ENCODE data around the gene CNGB1. TPM values are rescaled to one million over a fixed set of nuclear protein-coding genes. Genes with fewer than 3 reads are reported as not detected.

The CNGB1 gene
- polyA plus RNA-seq, 1 donor from 2014 or later: 20.7 TPM

DNA sequence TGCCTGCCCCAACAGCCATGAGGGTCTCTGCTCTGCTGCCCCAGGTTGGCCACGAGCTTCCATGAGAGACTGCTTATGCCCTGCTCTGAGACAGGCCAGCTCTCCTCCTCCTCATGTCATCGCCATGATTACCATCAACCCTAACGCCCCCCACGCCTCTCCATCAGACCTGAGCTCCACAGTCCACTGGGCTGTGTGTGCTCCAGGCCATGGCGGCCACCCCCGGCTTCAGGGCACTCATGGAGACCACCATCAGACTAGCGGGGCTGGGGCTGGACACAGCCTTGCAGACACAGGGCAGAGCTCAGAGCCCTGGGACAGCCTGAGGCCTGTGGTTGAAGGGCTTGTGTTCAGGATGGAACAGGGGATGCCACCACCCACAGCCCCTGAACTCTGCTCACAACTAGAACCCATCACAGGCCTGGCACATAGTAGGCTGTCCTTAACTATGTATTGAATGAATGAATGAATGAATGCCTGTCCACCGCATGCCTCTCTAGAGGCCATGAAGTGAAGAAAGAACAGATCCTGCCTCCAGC is 14.6 kb downstream of the CNGB1 start:
- H3K79me2 ChIP-seq (replicated peaks; ENCODE audit: insufficient read depth, low read length): no peaks in the 10 kb centered on the region
- H3K36me3 ChIP-seq (ENCODE audit: insufficient read depth, low read length): no peaks in the 10 kb centered on the region
- H2AFZ ChIP-seq (ENCODE audit: low read depth, low read length): no peak overlapping the region
- no peaks in the 10 kb centered on the region for H3F3A ChIP-seq (ENCODE audit: insufficient read depth, low read length, poor library complexity, severe bottlenecking)
- H3K9me2 ChIP-seq (ENCODE audit: insufficient read depth, low read length): no peaks in the 10 kb centered on the region
- no peak overlapping the region for H3K27ac ChIP-seq (ENCODE audit: low read length)
- no peaks in the 10 kb centered on the region for H3K9me3 ChIP-seq (ENCODE audit: low read length)
- H4K20me1 ChIP-seq (ENCODE audit: insufficient read depth): no peaks in the 10 kb centered on the region
- no peak overlapping the region for H3K9ac ChIP-seq (ENCODE audit: low read length)
- H3K4me3 ChIP-seq (ENCODE audit: low read length): no peak overlapping the region
- TF ChIP-seq TAF1 (IDR thresholded peaks at IDR 0.05; ENCODE audit: low read depth) (no peak), MXI1 (conservative IDR thresholded peaks at IDR 0.05; ENCODE audit: poor library complexity, severe bottlenecking) (no peak), REST (IDR thresholded peaks at IDR 0.05; ENCODE audit: borderline replicate concordance) (no peak), EZH2 (IDR thresholded peaks at IDR 0.05; ENCODE audit: borderline replicate concordance, insufficient read depth, low read length, poor library complexity, severe bottlenecking) (no peak), RAD21 (conservative IDR thresholded peaks at IDR 0.05) (no peak), EP300 (conservative IDR thresholded peaks at IDR 0.05; ENCODE audit: poor library complexity, severe bottlenecking) (no peak), CTCF (IDR thresholded peaks at IDR 0.05; ENCODE audit: poor library complexity, severe bottlenecking) (no peak)
- no peak overlapping the region for H3K4me2 ChIP-seq (ENCODE audit: low read length)
- H3K27me3 ChIP-seq (ENCODE audit: insufficient read depth, low read depth, low read length): no peaks in the 10 kb centered on the region

DNA sequence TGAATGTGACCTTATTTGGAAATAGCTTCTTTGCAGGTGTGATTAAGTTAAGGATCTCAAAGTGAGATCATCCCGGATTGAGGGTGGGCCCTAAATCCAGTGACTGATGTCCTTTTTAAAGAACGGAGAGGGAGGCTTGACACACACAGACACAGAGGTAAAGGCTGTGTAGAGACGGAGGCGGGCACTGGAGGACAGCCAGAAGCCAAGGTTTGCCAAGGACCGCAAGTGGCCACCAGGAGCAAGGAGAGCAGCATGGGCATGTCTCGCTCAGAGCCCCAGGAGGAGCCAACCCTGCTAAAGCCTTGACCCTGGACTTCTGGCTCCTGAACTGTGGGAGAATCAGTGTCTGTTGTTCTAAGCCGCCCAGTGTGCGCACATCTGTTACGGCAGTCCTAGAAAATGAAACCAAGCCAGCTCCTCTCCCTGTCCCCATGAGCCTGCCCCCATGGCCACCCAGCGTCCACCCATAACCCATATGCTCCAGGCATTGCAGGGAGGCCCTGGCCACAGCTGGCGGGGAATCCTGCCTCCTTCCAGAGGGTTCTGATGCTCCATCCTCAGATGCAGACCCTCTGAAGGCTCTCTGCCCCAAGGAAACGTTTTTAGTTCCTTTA is 15.2 kb downstream of the CNGB1 start:
- no peak for TF ChIP-seq TAF1 (IDR thresholded peaks at IDR 0.05; ENCODE audit: low read depth)
- no peak for TF ChIP-seq EP300 (conservative IDR thresholded peaks at IDR 0.05; ENCODE audit: poor library complexity, severe bottlenecking)
- no peak for TF ChIP-seq SMC3 (conservative IDR thresholded peaks at IDR 0.05; ENCODE audit: poor library complexity)
- no peak for TF ChIP-seq CTCF (IDR thresholded peaks at IDR 0.05; ENCODE audit: poor library complexity, severe bottlenecking)
- no peak for TF ChIP-seq MXI1 (conservative IDR thresholded peaks at IDR 0.05; ENCODE audit: poor library complexity, severe bottlenecking)
- no peak for TF ChIP-seq REST (IDR thresholded peaks at IDR 0.05; ENCODE audit: borderline replicate concordance)
- no peak for TF ChIP-seq RAD21 (conservative IDR thresholded peaks at IDR 0.05)
- no peak for TF ChIP-seq POLR2AphosphoS5 (IDR thresholded peaks at IDR 0.05)
- TF ChIP-seq EZH2 (IDR thresholded peaks at IDR 0.05; ENCODE audit: borderline replicate concordance, insufficient read depth, low read length, poor library complexity, severe bottlenecking): no peak
- no peak overlapping the region for H3K27ac ChIP-seq (ENCODE audit: low read length)
- no peak overlapping the region for H3K4me3 ChIP-seq (ENCODE audit: low read length)
- no peaks in the 10 kb centered on the region for H3K9me3 ChIP-seq (ENCODE audit: low read length)
- no peaks in the 10 kb centered on the region for H3K9me2 ChIP-seq (ENCODE audit: insufficient read depth, low read length)
- H4K20me1 ChIP-seq (ENCODE audit: insufficient read depth): no peaks in the 10 kb centered on the region
- no peaks in the 10 kb centered on the region for H3K79me2 ChIP-seq (replicated peaks; ENCODE audit: insufficient read depth, low read length)
- no peaks in the 10 kb centered on the region for H3K36me3 ChIP-seq (ENCODE audit: insufficient read depth, low read length)
- no peaks in the 10 kb centered on the region for H3F3A ChIP-seq (ENCODE audit: insufficient read depth, low read length, poor library complexity, severe bottlenecking)
- H3K9ac ChIP-seq (ENCODE audit: low read length): no peak overlapping the region
- no peaks in the 10 kb centered on the region for H3K27me3 ChIP-seq (ENCODE audit: insufficient read depth, low read depth, low read length)
- H2AFZ ChIP-seq (ENCODE audit: low read depth, low read length): no peak overlapping the region
- no peak overlapping the region for H3K4me2 ChIP-seq (ENCODE audit: low read length)

Data from neural cell (in vitro differentiated cells).